Mesendoderm (in vitro differentiated cells): ENCODE results near the gene HPSE.

Experiments used
- DNase-seq: peaks from one replicate; pipeline ENCODE4 v3.0.0; 2013
- H2AK5ac ChIP-seq: 2 replicates; pipeline ENCODE4 v1.6.1; 2013; ENCODE audit warnings: low read length, inconsistent platforms
- H2BK120ac ChIP-seq: 2 replicates; pipeline ENCODE4 v1.6.1; 2013; ENCODE audit warnings: low read depth, mild to moderate bottlenecking, low read length, moderate library complexity, mixed read lengths
- H2BK15ac ChIP-seq: replicated peaks from 2 replicates; pipeline ENCODE4 v1.6.1; 2013; ENCODE audit warnings: low read depth, mild to moderate bottlenecking, moderate library complexity
- H2BK5ac ChIP-seq: 2 replicates; pipeline ENCODE4 v1.6.1; 2013; ENCODE audit warnings: low read length, inconsistent platforms
- H3K18ac ChIP-seq: 2 replicates; pipeline ENCODE4 v1.6.1; 2013; ENCODE audit warnings: mild to moderate bottlenecking, low read length, mixed read lengths
- H3K23ac ChIP-seq: one replicate; pipeline ENCODE4 v1.6.1; 2013; ENCODE audit warnings: low read length
- H3K27ac ChIP-seq: 2 replicates; pipeline ENCODE4 v1.5.1; 2013; ENCODE audit warnings: low read depth, mild to moderate bottlenecking, inconsistent platforms, low read length, moderate library complexity
- H3K27me3 ChIP-seq: 2 replicates; pipeline ENCODE4 v1.6.1; 2013; ENCODE audit warnings: low read length, control low read depth, mild to moderate bottlenecking, inconsistent platforms; ENCODE audit not compliant: insufficient read depth, poor library complexity
- H3K36me3 ChIP-seq: 2 replicates; pipeline ENCODE4 v1.6.1; 2013; ENCODE audit warnings: low read length, inconsistent platforms; ENCODE audit not compliant: control insufficient read depth, insufficient read depth
- H3K4ac ChIP-seq: one replicate; pipeline ENCODE4 v1.6.1; 2013; ENCODE audit warnings: low read depth, mild to moderate bottlenecking, low read length, moderate library complexity
- H3K4me1 ChIP-seq: 2 replicates; pipeline ENCODE4 v1.6.1; 2013; ENCODE audit warnings: low read depth, low read length, inconsistent platforms; ENCODE audit not compliant: control insufficient read depth
- H3K4me2 ChIP-seq: 2 replicates; pipeline ENCODE4 v1.6.1; 2013; ENCODE audit warnings: low read length
- H3K4me3 ChIP-seq: 2 replicates; pipeline ENCODE4 v1.5.1; 2013; ENCODE audit warnings: mild to moderate bottlenecking, low read length
- H3K56ac ChIP-seq: one replicate; pipeline ENCODE4 v1.6.1; 2013; ENCODE audit warnings: low read length
- H3K79me1 ChIP-seq: 2 replicates; pipeline ENCODE4 v1.6.1; 2013; ENCODE audit warnings: low read length, inconsistent platforms
- H3K79me2 ChIP-seq: 2 replicates; pipeline ENCODE4 v1.6.1; 2013; ENCODE audit warnings: mild to moderate bottlenecking, low read length; ENCODE audit not compliant: control insufficient read depth, insufficient read depth
- H3K9ac ChIP-seq: 2 replicates; pipeline ENCODE4 v1.6.1; 2013; ENCODE audit warnings: low read length, inconsistent platforms
- H4K5ac ChIP-seq: one replicate; pipeline ENCODE4 v1.6.1; 2013; ENCODE audit warnings: low read length
- H4K8ac ChIP-seq: one replicate; pipeline ENCODE4 v1.6.1; 2013; ENCODE audit warnings: low read depth, mild to moderate bottlenecking, control low read depth, low read length, moderate library complexity
- WGBS: extraction: QIAGEN DNeasy Blood & Tissue Kit; methylation state at CpG from one replicate; pipeline ENCODE4 v1.1.7; 2013; ENCODE audit warnings: low lambda C conversion rate, missing lambda C conversion rate; ENCODE audit not compliant: insufficient coverage; ENCODE audit errors: extremely low coverage; 5-methylcytosine and 5-hydroxymethylcytosine counted together

Gene HPSE

DNA sequence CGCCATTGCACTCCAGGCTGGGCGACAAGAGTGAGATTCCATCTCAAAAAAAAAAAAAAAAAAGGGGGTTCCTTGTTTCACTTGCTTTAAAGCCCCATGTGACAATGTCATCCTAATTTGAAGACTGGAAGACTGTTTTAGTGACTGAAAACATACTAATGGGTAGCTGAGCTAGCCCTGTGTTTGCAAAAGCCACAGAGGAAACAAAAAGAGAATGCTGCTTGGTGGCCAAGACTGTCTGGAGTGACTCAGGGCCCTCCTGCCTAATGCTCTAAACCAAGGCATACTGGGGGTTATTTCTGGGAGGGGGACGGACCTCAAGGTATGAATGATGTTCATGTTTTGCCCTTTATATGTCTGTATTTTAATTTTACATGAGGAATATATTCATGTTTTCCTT lies 16.0 kb downstream of the HPSE start:
- Histone ChIP-seq H3K27ac (no peak overlapping the region), H3K79me1 (no peaks in the 10 kb centered on the region), H4K5ac (no peak overlapping the region), H3K36me3 (no peaks in the 10 kb centered on the region), H3K79me2 (no peaks in the 10 kb centered on the region), H3K27me3 (no peaks in the 10 kb centered on the region), H4K8ac (no peak overlapping the region), H2BK120ac (no peak overlapping the region), H3K4ac (no peak overlapping the region), H2AK5ac (no peak overlapping the region), H2BK5ac (no peak overlapping the region), H2BK15ac (no peak overlapping the region), H3K56ac (no peak overlapping the region), H3K4me2 (no peak overlapping the region), H3K9ac (no peak overlapping the region), H3K18ac (no peak overlapping the region), H3K4me3 (no peak overlapping the region), H3K23ac (no peak overlapping the region), H3K4me1 (no peaks in the 10 kb centered on the region)
- no CpG with 5 or more reads among the region's 3 CpGs for WGBS
- no peak for DNase-seq

- Histone ChIP-seq H3K27ac (no peak overlapping the region), H2BK5ac (no peak overlapping the region), H3K4me2 (no peak overlapping the region), H4K8ac (no peak overlapping the region), H2BK120ac (no peak overlapping the region), H3K79me2 (no peaks in the 10 kb centered on the region), H2BK15ac (no peak overlapping the region), H2AK5ac (no peak overlapping the region), H3K79me1 (no peaks in the 10 kb centered on the region), H3K9ac (no peak overlapping the region), H3K23ac (no peak overlapping the region), H3K27me3 (no peaks in the 10 kb centered on the region), H3K4me1 (no peaks in the 10 kb centered on the region), H3K56ac (no peak overlapping the region), H3K18ac (no peak overlapping the region), H3K4me3 (no peak overlapping the region), H3K36me3 (no peaks in the 10 kb centered on the region), H4K5ac (no peak overlapping the region), H3K4ac (no peak overlapping the region)
- no peak for DNase-seq
- WGBS = no CpG with 5 or more reads among the region's 4 CpGs
These were observed 17.0 kb downstream of the HPSE start for GRCh38 chr4:83317671-83318070.

GRCh38 chr4:83316459-83317165 lies 18.0 kb downstream of the HPSE start:
- Histone ChIP-seq H2BK5ac (no peak overlapping the region), H3K4me1 (no peaks in the 10 kb centered on the region), H4K8ac (no peak overlapping the region), H3K23ac (no peak overlapping the region), H4K5ac (no peak overlapping the region), H2BK15ac (no peak overlapping the region), H3K27me3 (no peaks in the 10 kb centered on the region), H2BK120ac (no peak overlapping the region), H3K4me3 (no peak overlapping the region), H3K79me1 (no peaks in the 10 kb centered on the region), H3K18ac (no peak overlapping the region), H3K56ac (no peak overlapping the region), H3K4me2 (no peak overlapping the region), H3K79me2 (no peaks in the 10 kb centered on the region), H2AK5ac (no peak overlapping the region), H3K4ac (no peak overlapping the region), H3K36me3 (no peaks in the 10 kb centered on the region), H3K9ac (no peak overlapping the region), H3K27ac (no peak overlapping the region)
- no CpG with 5 or more reads among the region's 13 CpGs for WGBS
- DNase-seq = no peak

DNA sequence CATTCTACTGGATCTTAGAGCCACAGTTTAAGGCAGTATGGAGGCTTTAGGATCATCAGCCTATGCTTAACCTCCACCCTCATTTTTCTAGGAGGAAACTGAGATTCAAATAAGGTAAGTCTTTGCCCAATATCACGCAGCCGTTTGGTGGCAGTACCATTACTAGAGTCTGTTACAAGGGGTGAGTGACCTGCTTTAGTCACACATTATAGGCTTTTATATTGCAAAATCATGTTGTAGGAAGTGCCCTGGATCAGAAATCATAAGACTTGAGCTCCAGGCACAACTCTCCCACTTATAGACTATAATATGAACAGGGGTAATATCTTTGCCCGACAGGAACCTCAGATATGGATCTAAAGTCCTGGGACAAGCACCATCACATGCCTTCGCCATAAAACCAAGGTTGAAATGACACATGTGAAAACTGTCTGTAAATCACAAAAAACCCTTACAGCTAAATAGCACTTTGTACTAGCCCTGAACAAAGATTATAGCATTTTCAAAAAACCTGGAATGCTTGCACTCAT lies 19.2 kb downstream of the HPSE start:
- no peak overlapping the region for H3K18ac ChIP-seq
- WGBS = no CpG with 5 or more reads among the region's 4 CpGs

GRCh38 chr4:83308672-83309071 lies 26.0 kb downstream of the HPSE start:
- Histone ChIP-seq H3K23ac (no peak overlapping the region), H2BK120ac (no peak overlapping the region), H2BK5ac (no peak overlapping the region), H3K36me3 (no peaks in the 10 kb centered on the region), H3K4me3 (no peak overlapping the region), H3K4me1 (no peaks in the 10 kb centered on the region), H3K18ac (no peak overlapping the region), H2BK15ac (no peak overlapping the region), H3K4me2 (no peak overlapping the region), H3K9ac (no peak overlapping the region), H3K56ac (no peak overlapping the region), H4K8ac (no peak overlapping the region), H2AK5ac (no peak overlapping the region), H3K79me1 (no peaks in the 10 kb centered on the region), H3K27ac (no peak overlapping the region), H3K27me3 (no peaks in the 10 kb centered on the region), H4K5ac (no peak overlapping the region), H3K79me2 (no peaks in the 10 kb centered on the region), H3K4ac (no peak overlapping the region)
- WGBS = no CpG with 5 or more reads among the region's 4 CpGs
- peak; percentile 37 for DNase-seq

More for the DNA sequence above, 19.2 kb downstream of the HPSE start:
- Histone ChIP-seq H3K23ac (no peak overlapping the region), H2AK5ac (no peak overlapping the region), H4K5ac (no peak overlapping the region), H2BK15ac (no peak overlapping the region), H2BK120ac (no peak overlapping the region), H3K9ac (no peak overlapping the region), H3K36me3 (no peaks in the 10 kb centered on the region), H3K4me3 (no peak overlapping the region), H3K27me3 (no peaks in the 10 kb centered on the region), H3K4me1 (no peaks in the 10 kb centered on the region), H3K27ac (no peak overlapping the region), H3K4ac (no peak overlapping the region), H4K8ac (no peak overlapping the region), H3K79me1 (no peaks in the 10 kb centered on the region), H3K79me2 (no peaks in the 10 kb centered on the region), H3K4me2 (no peak overlapping the region), H2BK5ac (no peak overlapping the region), H3K56ac (no peak overlapping the region)
- no peak for DNase-seq

DNA sequence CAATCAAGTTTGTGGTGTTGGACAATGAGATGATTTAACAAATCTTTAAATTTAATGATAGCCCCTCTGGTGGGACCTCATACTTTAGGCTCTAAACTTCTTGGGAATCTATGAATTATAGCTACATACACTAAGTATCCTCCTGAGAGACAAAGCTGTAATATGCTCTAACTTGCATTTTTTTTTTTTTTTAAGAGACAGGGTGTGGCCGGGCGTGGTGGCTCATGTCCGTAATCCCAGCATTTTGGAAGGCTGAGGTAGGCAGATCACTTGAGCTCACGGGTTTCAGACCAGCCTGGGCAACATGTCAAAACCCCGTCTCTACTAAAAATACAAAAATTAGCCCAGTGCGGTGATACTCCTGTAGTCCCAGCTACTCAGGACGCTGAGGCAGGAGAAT lies 26.7 kb downstream of the HPSE start:
- Histone ChIP-seq H3K79me1 (no peaks in the 10 kb centered on the region), H2BK15ac (no peak overlapping the region), H2BK120ac (no peak overlapping the region), H3K4ac (no peak overlapping the region), H3K36me3 (no peaks in the 10 kb centered on the region), H3K27me3 (no peaks in the 10 kb centered on the region), H3K9ac (no peak overlapping the region), H3K27ac (no peak overlapping the region), H3K23ac (no peak overlapping the region), H3K4me3 (no peak overlapping the region), H3K4me2 (no peak overlapping the region), H4K8ac (no peak overlapping the region), H2BK5ac (no peak overlapping the region), H3K18ac (no peak overlapping the region), H4K5ac (no peak overlapping the region), H3K79me2 (no peaks in the 10 kb centered on the region), H3K4me1 (no peaks in the 10 kb centered on the region), H2AK5ac (no peak overlapping the region), H3K56ac (no peak overlapping the region)
- no CpG with 5 or more reads among the region's 7 CpGs for WGBS
- no peak for DNase-seq
